HCT116 (cell line): ENCODE measurements around the gene PEF1. TPM values are rescaled to one million over a fixed set of nuclear protein-coding genes. Genes with fewer than 3 reads are reported as not detected.

ENCODE experiments used
- ATAC-seq: fragments of 200-7000 bp; cut with Tn5 transposase; 2 replicates; pipeline ENCODE4 v1.9.1; 2020; ENCODE audit warnings: mild to moderate bottlenecking, moderate library complexity
- BruUV-seq: library from RNA; stranded (reverse); fragments of 400-500 nt; replicated peaks from 2 replicates; lab custom pipeline; 2021; lab: Mats Ljungman, UMichigan
- CTCF ChIA-PET: fragments of 300-600 bp; sonication (Branson Sonifier 250); formaldehyde crosslinking; loops from one replicate; lab custom pipeline; 2021; ENCODE audit warnings: antibody characterized with exemption; lab: Charles Lee
- POLR2A ChIA-PET: fragments of 300-600, 350-600 bp; sonication (Branson Sonifier 250); formaldehyde crosslinking; loops from one replicate; lab custom pipeline; 2021; ENCODE audit warnings: antibody characterized with exemption; lab: Charles Lee
- RAD21 ChIA-PET, 2 experiments: fragments of 300-600 bp; sonication (Branson Sonifier 250); formaldehyde crosslinking; loops; one replicate each; lab custom pipeline; 2023; ENCODE audit warnings: low total read pairs in 2 of 2; ENCODE audit not compliant: uncharacterized antibody in 2 of 2, unreplicated experiment in 2 of 2, low non-redundant PET in 1 of 2; lab: Charles Lee
- DNase-seq: peaks from one replicate; pipeline ENCODE4 v3.0.0-alpha.2; 2010; ENCODE audit warnings: low read depth, low spot score
- H2AFZ ChIP-seq: fragments of 200-600 bp; shearing (Covaris generic), sonication (generic); 2 replicates; pipeline ENCODE4 v1.6.1; 2017; ENCODE audit warnings: low read depth, mixed run types, mixed read lengths, antibody characterized with exemption, low read length; ENCODE audit not compliant: poor library complexity, severe bottlenecking
- H3K27ac ChIP-seq: 2 replicates; pipeline ENCODE4 v1.5.1; 2012; ENCODE audit warnings: low read depth, low read length
- H3K27me3 ChIP-seq: fragments of 200-600 bp; sonication (generic); 2 replicates; pipeline ENCODE4 v1.6.1; 2016; ENCODE audit warnings: mixed run types, low read length, mixed read lengths; ENCODE audit not compliant: insufficient read depth
- H3K36me3 ChIP-seq, 2 experiments: fragments of 200-500 bp in 1 of 2; fragments of 200-600 bp in 1 of 2; sonication (Bioruptor generic) in 1 of 2; sonication (generic) in 1 of 2; 2 replicates each; pipeline versions ENCODE4 v1.5.1 to v1.6.1; 2014 to 2016; ENCODE audit warnings: low read length in 2 of 2, inconsistent platforms in 1 of 2, mixed read lengths in 1 of 2, mixed run types in 1 of 2; ENCODE audit not compliant: insufficient read depth in 2 of 2, control insufficient read depth in 1 of 2
- H3K4me1 ChIP-seq, 2 experiments: fragments of 200-600 bp in 1 of 2; sonication (generic) in 1 of 2; 2 replicates each; pipeline versions ENCODE4 v1.5.1 to v1.6.1; 2012 to 2017; ENCODE audit warnings: low read length in 2 of 2, inconsistent platforms in 1 of 2, mild to moderate bottlenecking in 1 of 2, mixed read lengths in 1 of 2, mixed run types in 1 of 2, moderate library complexity in 1 of 2; ENCODE audit not compliant: insufficient read depth in 2 of 2, control insufficient read depth in 1 of 2
- H3K4me2 ChIP-seq: fragments of 200-600 bp; sonication (generic); 2 replicates; pipeline ENCODE4 v1.6.1; 2017; ENCODE audit warnings: mixed run types, low read length, mixed read lengths
- H3K4me3 ChIP-seq, 2 experiments: fragments of 200-600 bp in 1 of 2; sonication (generic) in 1 of 2; replicated peaks in 1 of 2; 2 replicates each; pipeline ENCODE4 v1.5.1; 2011 to 2016; ENCODE audit warnings: low read length in 2 of 2, control low read depth in 1 of 2, low read depth in 1 of 2, mild to moderate bottlenecking in 1 of 2, mixed read lengths in 1 of 2, mixed run types in 1 of 2
- H3K79me2 ChIP-seq: fragments of 200-600 bp; sonication (generic); 2 replicates; pipeline ENCODE4 v1.6.1; 2017; ENCODE audit warnings: mild to moderate bottlenecking, mixed run types, low read length, moderate library complexity, mixed read lengths; ENCODE audit not compliant: insufficient read depth
- H3K9ac ChIP-seq: fragments of 200-600 bp; sonication (generic); 2 replicates; pipeline ENCODE4 v1.6.1; 2016; ENCODE audit warnings: low read length, mixed read lengths
- H3K9me2 ChIP-seq: fragments of 200-600 bp; sonication (generic), shearing (Covaris generic); 2 replicates; pipeline ENCODE4 v1.6.1; 2017; ENCODE audit warnings: mixed run types, mild to moderate bottlenecking, moderate library complexity; ENCODE audit not compliant: insufficient read depth
- H3K9me3 ChIP-seq, 2 experiments: fragments of 200-500 bp in 1 of 2; fragments of 200-600 bp in 1 of 2; sonication (Bioruptor generic) in 1 of 2; sonication (generic) in 1 of 2; 2 replicates each; pipeline ENCODE4 v1.6.1; 2014 to 2017; ENCODE audit warnings: low read length in 2 of 2, mixed read lengths in 2 of 2, inconsistent platforms in 1 of 2, low read depth in 1 of 2, mild to moderate bottlenecking in 1 of 2, mixed run types in 1 of 2, moderate library complexity in 1 of 2; ENCODE audit not compliant: control insufficient read depth in 1 of 2, insufficient read depth in 1 of 2
- H4K20me1 ChIP-seq: fragments of 200-600 bp; sonication (generic), shearing (Covaris generic); 2 replicates; pipeline ENCODE4 v1.6.1; 2017; ENCODE audit warnings: mixed run types, mild to moderate bottlenecking, moderate library complexity; ENCODE audit not compliant: insufficient read depth
- CBX3 ChIP-seq: IDR thresholded peaks from 2 replicates; pipeline ENCODE4 v1.6.1; 2012; ENCODE audit warnings: low read depth
- CEBPB ChIP-seq: IDR thresholded peaks from 2 replicates; pipeline ENCODE4 v1.6.1; 2012; ENCODE audit warnings: low read depth
- EGR1 ChIP-seq: IDR thresholded peaks from 2 replicates; pipeline ENCODE4 v1.6.1; 2012; ENCODE audit warnings: low read depth
- ELF1 ChIP-seq: IDR thresholded peaks from 2 replicates; pipeline ENCODE4 v1.6.1; 2012; ENCODE audit warnings: low read depth, borderline replicate concordance
- EZH2 ChIP-seq: fragments of 200-600 bp; sonication (generic); IDR thresholded peaks from 2 replicates; pipeline ENCODE4 v1.6.1; 2017; ENCODE audit warnings: antibody characterized with exemption, mixed run types
- EZH2phosphoT487 ChIP-seq: fragments of 200-600 bp; IDR thresholded peaks from 2 replicates; pipeline ENCODE4 v1.6.1; 2018; ENCODE audit warnings: antibody characterized with exemption, borderline replicate concordance
- POLR2A ChIP-seq: IDR thresholded peaks from 2 replicates; pipeline ENCODE4 v1.7.0; 2011; ENCODE audit warnings: borderline replicate concordance; ENCODE audit not compliant: insufficient read depth, insufficient read length; ENCODE audit errors: extremely low read depth
- POLR2AphosphoS5 ChIP-seq: IDR thresholded peaks from 2 replicates; pipeline ENCODE4 v1.6.1; 2011; ENCODE audit warnings: mild to moderate bottlenecking, low read depth, low read length, moderate library complexity
- RAD21 ChIP-seq: IDR thresholded peaks from 2 replicates; pipeline ENCODE4 v1.6.1; 2012; ENCODE audit warnings: low read depth, mild to moderate bottlenecking
- SIN3A ChIP-seq: IDR thresholded peaks from 2 replicates; pipeline ENCODE4 v1.6.1; 2012; ENCODE audit warnings: low read depth
- SP1 ChIP-seq: IDR thresholded peaks from 2 replicates; pipeline ENCODE4 v1.6.1; 2012; ENCODE audit warnings: low read depth
- SRF ChIP-seq: IDR thresholded peaks from 2 replicates; pipeline ENCODE4 v1.6.1; 2012; ENCODE audit warnings: low read depth
- YY1 ChIP-seq: IDR thresholded peaks from 2 replicates; pipeline ENCODE4 v1.6.1; 2011; ENCODE audit warnings: low read length, low read depth, moderate library complexity, mild to moderate bottlenecking; ENCODE audit not compliant: insufficient replicate concordance; ENCODE audit errors: extremely low read depth
- ZFX ChIP-seq: fragments of 450-650 bp; IDR thresholded peaks from 2 replicates; pipeline ENCODE4 v1.6.1; 2017
- ZNF274 ChIP-seq: fragments of 200-500 bp; sonication (Bioruptor generic); IDR thresholded peaks from 2 replicates; pipeline ENCODE4 v1.6.1; 2014; ENCODE audit warnings: mild to moderate bottlenecking, low read depth, low read length, inconsistent platforms
- intact Hi-C: fragments of 100-400 bp; cut with micrococcal nuclease; formaldehyde crosslinking; loops from 2 replicates; pipeline ENCODE4 v1.10.0; 2022
- total RNA-seq: library from RNA; stranded (reverse); gene quantifications from one replicate; pipeline ENCODE4 v1.2.1, GENCODE V29; 2021; ENCODE audit not compliant: unreplicated experiment
- TF ChIP-seq, protein P1 (sequence below): IDR thresholded peaks from 2 replicates; pipeline ENCODE4 v1.6.1; 2012; ENCODE audit warnings: low read depth
- TF ChIP-seq, protein P2 (sequence below): IDR thresholded peaks from 2 replicates; pipeline ENCODE4 v1.6.1; 2012
- TF ChIP-seq, protein P3 (sequence below), 3 experiments: fragments of 200-600 bp in 1 of 3; sonication (generic) in 1 of 3; IDR thresholded peaks in 2 of 3; conservative IDR thresholded peaks in 1 of 3; 2 replicates each; pipeline ENCODE4 v1.5.1; 2012 to 2017; ENCODE audit warnings: low read depth in 2 of 3, low read length in 2 of 3, antibody characterized with exemption in 1 of 3, borderline replicate concordance in 1 of 3, control low read depth in 1 of 3, mild to moderate bottlenecking in 1 of 3, mixed read lengths in 1 of 3, mixed run types in 1 of 3, moderate library complexity in 1 of 3; ENCODE audit not compliant: insufficient read depth in 1 of 3

Gene PEF1
- total RNA-seq, 1 experiment from 2014 or later = 37.6 TPM

DNA sequence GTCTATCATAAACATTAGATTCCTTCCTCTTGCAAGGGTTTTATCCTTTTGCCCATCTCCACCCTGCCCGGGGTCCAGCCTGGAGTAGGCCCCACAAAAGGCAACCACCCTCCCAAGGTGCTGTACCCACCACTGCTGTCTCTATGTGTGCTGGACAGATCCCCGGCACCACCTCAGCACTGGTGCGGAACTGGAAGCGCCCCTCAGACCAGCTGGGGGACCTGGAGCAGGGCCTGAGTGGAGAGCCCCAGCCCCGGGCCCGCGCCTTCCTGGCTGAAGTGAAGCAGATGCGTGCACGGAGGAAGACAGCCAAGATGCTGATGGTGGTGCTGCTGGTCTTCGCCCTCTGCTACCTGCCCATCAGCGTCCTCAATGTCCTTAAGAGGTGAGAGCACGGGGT, 21.3 kb downstream of the PEF1 start:
- no peak for ATAC-seq
- RAD21 ChIA-PET = no interaction called here
- intact Hi-C loops = no loop called here
- H3K9me3 ChIP-seq = no peaks in the 10 kb centered on the region
- no peak overlapping the region for H3K9ac ChIP-seq
- DNase-seq = no peak
- no peak overlapping the region for H3K4me3 ChIP-seq
- TF ChIP-seq POLR2AphosphoS5 (no peak), CBX3 (no peak), YY1 (no peak), SIN3A (no peak), SP1 (no peak), ELF1 (no peak), RAD21 (no peak), SRF (no peak), ZFX (no peak), CEBPB (no peak), POLR2A (no peak), EGR1 (no peak), EZH2phosphoT487 (no peak), EZH2 (no peak), ZNF274 (no peak)
- TF ChIP-seq, protein P1, sequence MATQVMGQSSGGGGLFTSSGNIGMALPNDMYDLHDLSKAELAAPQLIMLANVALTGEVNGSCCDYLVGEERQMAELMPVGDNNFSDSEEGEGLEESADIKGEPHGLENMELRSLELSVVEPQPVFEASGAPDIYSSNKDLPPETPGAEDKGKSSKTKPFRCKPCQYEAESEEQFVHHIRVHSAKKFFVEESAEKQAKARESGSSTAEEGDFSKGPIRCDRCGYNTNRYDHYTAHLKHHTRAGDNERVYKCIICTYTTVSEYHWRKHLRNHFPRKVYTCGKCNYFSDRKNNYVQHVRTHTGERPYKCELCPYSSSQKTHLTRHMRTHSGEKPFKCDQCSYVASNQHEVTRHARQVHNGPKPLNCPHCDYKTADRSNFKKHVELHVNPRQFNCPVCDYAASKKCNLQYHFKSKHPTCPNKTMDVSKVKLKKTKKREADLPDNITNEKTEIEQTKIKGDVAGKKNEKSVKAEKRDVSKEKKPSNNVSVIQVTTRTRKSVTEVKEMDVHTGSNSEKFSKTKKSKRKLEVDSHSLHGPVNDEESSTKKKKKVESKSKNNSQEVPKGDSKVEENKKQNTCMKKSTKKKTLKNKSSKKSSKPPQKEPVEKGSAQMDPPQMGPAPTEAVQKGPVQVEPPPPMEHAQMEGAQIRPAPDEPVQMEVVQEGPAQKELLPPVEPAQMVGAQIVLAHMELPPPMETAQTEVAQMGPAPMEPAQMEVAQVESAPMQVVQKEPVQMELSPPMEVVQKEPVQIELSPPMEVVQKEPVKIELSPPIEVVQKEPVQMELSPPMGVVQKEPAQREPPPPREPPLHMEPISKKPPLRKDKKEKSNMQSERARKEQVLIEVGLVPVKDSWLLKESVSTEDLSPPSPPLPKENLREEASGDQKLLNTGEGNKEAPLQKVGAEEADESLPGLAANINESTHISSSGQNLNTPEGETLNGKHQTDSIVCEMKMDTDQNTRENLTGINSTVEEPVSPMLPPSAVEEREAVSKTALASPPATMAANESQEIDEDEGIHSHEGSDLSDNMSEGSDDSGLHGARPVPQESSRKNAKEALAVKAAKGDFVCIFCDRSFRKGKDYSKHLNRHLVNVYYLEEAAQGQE = no peak
- TF ChIP-seq, protein P2, sequence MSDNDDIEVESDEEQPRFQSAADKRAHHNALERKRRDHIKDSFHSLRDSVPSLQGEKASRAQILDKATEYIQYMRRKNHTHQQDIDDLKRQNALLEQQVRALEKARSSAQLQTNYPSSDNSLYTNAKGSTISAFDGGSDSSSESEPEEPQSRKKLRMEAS = no peak
- TF ChIP-seq, protein P3, sequence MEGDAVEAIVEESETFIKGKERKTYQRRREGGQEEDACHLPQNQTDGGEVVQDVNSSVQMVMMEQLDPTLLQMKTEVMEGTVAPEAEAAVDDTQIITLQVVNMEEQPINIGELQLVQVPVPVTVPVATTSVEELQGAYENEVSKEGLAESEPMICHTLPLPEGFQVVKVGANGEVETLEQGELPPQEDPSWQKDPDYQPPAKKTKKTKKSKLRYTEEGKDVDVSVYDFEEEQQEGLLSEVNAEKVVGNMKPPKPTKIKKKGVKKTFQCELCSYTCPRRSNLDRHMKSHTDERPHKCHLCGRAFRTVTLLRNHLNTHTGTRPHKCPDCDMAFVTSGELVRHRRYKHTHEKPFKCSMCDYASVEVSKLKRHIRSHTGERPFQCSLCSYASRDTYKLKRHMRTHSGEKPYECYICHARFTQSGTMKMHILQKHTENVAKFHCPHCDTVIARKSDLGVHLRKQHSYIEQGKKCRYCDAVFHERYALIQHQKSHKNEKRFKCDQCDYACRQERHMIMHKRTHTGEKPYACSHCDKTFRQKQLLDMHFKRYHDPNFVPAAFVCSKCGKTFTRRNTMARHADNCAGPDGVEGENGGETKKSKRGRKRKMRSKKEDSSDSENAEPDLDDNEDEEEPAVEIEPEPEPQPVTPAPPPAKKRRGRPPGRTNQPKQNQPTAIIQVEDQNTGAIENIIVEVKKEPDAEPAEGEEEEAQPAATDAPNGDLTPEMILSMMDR (IDR thresholded peaks at IDR 0.05 in 2 of 3, conservative IDR thresholded peaks at IDR 0.05 in 1 of 3; ENCODE audit: borderline replicate concordance in 1 of 3, insufficient read depth in 1 of 3, low read depth in 2 of 3, low read length in 2 of 3) = no peak
- H3K27ac ChIP-seq = no peak overlapping the region
- H3K9me2 ChIP-seq = no peaks in the 10 kb centered on the region
- H2AFZ ChIP-seq = no peak overlapping the region
- no peak overlapping the region for H3K4me2 ChIP-seq
- H3K36me3 ChIP-seq = peaks cover 0 to under 1% of the 10 kb centered on the region in 2 experiments; a peak in 1 of 4 replicates
- POLR2A ChIA-PET = no interaction called here
- no peaks in the 10 kb centered on the region for H3K27me3 ChIP-seq
- H3K79me2 ChIP-seq = no peaks in the 10 kb centered on the region
- BruUV-seq = no TSS peak
- H3K4me1 ChIP-seq = no peaks in the 10 kb centered on the region; a peak in 1 of 4 replicates
- CTCF ChIA-PET = interaction anchor here (1.8 kb wide), 1 partner anchor 10 kb away, joined by 4 read pairs; no protein-coding TSS in a partner anchor
- H4K20me1 ChIP-seq = no peaks in the 10 kb centered on the region
